Dermis blood vessel endothelial cell (primary cell): ENCODE measurements around the gene MYNN. TPM values are rescaled to one million over a fixed set of nuclear protein-coding genes. Genes with fewer than 3 reads are reported as not detected.
"Not testable (repeated sequence)": the region's sequence is repeated elsewhere in the genome, so short reads cannot be mapped to it uniquely, and the experiment has no call there.

Experiments used
- DNase-seq: peaks from one replicate; pipeline ENCODE4 v3.0.0; 2010
- total RNA-seq: library from RNA; depleted of rRNA; stranded (reverse); fragments of >200 nt; gene quantifications from 2 replicates; pipeline ENCODE4 v1.2.3, GENCODE V29; 2014

Gene MYNN
- 20.1 and 26.9 TPM in 2 replicates for total RNA-seq

DNA sequence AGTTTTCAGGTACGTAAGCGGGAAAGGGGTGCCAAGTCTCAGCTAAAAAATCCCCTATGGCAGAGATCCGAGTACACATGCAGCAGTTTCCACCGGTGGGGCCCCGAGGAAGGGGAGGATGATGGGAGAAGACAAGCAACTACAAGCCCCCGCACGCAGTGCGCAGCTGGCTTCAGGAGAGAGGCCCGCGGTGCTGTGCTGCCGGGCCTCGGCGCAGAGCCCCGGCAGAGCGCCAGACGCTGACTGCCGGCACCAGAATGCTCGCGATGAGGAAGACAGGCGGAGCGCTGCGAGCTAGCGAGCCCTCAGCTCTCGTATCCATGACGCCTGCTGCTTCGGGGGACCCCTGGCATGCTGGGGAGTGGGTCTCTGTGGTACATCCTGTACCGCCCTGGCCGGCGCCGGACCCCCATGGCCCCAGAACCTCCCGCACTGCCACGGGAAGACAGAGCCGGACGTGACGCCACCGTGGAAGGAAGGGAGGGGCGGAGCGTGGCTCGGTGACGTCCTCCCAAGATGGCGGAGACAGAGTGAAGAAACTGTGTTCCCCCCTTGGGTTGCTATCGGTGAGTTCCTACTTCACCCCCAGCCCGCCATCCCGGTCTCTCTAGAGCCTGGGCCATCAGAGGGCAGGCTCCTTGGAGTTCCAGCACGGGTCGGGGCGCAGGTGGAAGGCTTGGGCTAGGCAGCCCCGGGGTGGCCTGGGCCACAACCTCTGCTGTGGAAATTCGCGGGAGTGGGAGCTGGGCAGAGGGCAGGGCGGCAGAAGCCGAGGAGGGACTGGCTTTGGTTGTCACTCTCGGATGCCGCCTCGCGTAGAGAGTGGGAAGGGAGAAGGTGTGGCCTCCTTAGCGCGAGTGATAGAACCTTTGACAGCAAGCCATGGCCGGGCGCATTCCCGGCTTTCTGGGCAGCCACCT, at the start of gene MYNN:
Gene MYNN, plus strand, starts transcription at position 500 of the 920 bp plus-strand sequence. CDS start 900 bp downstream, outside the sequence.
- DNase-seq: peak; percentile 96

DNA sequence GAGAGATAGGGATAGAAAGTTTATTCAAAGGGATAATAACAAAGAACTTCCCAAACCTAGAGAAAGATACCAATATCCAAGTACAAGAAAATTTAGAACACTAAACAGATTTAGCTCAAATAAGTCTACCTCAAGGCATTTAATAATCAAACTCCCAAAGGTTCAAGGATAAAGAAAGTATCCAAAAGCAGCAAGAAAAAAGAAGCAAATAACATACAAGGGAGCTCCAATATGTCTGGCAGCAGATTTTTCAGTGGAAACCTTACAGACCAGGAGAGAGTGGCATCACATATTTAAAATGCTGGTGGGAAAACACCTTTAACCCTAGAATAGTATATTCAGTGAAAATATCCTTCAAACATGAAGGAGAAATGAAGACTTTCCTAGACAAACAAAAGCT, 41.3 kb upstream of the MYNN start:
- not testable (repeated sequence) for DNase-seq

GRCh38 chr3:169739067-169739466, 34.1 kb upstream of the MYNN start:
- no peak for DNase-seq

DNA sequence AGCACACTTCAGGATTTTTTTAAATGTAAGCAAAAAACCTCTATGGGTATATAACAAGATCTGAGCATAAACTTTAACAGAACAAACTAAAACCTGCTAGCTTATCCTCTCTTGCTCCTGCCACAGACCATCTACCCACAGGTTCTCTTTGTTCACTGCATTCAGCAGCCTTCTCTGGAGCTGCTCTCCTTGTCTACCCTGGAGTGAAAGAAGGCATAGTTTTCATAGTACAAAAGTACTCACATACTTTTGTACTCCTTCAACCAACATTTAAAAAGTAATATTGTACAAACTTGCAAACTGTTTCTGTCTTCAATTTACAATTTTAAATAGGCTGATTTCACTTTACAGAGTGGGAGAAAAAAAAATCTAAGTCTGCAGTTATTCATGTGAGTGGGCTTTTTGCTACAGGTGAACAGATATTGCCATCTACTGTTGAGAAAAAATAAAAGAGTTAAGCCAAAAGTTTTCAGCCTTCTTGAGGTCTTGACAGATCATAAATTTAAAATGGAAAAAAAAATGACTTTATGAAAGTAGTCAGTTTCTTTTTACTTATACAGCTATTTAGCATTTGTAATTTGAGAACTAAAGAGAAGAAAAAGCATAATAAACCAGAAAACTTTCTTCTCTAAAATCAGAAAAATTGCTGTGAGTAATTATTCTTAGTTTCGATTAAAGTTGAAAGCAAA, 28.7 kb upstream of the MYNN start:
- DNase-seq: peak; percentile 61

DNA sequence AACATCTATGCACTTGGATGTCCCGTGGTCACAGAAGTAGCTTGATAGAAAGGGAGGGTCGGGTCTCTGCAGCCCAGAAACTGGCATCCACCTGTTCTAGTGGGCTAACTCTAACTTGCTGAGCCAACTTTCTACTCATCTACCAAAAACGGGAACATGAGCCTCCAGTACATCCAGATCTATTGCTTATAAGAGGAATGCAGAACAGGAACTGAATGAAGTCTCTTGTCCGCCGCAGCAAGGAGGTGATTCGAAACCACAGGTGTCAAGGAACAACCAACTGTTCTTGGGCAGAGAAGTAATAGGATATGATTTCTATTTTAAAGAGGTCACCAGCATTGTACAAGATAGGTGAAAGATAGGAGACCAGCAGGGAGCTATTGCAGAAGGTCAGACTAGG, 26.3 kb upstream of the MYNN start:
- no peak for DNase-seq

DNA sequence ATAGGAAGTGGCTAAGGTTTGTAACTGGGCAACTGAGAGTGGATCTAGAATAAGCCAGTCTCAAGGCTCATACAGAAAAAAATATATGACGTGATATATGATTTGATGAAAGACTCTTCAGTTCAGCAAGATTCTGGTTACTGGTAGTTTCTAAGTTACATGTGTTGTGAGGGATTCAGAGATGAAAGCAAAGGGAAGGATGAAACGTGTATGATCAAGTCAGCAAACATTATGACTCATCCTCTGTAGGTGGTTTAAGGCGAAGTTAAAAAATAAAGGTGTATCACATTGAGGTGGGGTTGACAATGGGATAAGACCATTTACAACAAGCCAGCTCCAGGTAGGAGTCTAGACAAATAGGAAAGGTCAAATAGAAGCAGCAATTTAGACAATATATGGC, 24.5 kb upstream of the MYNN start:
- DNase-seq: no peak

GRCh38 chr3:169750665-169751064, 22.5 kb upstream of the MYNN start:
- DNase-seq: no peak

GRCh38 chr3:169751875-169752274, 21.3 kb upstream of the MYNN start:
- DNase-seq: no peak

GRCh38 chr3:169754711-169755110, 18.5 kb upstream of the MYNN start:
- DNase-seq: no peak

GRCh38 chr3:169755488-169755887, 17.7 kb upstream of the MYNN start:
- DNase-seq: no peak

DNA sequence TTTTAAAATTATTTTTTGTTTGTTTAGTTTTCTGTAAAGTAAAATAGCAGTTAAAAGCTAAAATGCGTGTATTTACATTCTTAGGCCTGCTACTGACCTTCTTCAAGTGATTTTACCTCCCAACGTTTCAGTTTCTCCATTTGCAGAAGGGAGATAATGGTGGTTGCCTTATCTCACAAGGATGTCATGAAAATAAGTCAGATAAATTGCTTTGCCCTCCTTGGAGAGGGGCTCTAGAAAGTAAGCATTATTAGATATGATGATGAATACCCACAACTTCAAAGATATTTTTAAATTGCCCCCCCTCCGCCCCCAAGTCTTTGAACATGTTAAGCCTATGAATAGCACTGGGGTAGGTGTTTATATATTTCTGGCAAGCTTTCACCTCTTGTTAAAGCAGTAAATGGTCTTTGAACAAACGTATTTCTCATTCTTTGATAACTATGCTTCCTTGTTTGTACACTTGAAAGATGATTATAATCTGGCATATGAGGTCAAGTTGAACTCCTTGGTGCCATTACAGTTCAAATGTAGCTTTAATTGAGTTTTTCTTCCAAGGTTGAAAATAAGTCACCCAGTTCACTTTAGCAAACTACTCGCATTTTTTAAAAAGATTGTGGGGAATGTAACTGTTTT, 14.7 kb upstream of the MYNN start:
- no peak for DNase-seq

DNA sequence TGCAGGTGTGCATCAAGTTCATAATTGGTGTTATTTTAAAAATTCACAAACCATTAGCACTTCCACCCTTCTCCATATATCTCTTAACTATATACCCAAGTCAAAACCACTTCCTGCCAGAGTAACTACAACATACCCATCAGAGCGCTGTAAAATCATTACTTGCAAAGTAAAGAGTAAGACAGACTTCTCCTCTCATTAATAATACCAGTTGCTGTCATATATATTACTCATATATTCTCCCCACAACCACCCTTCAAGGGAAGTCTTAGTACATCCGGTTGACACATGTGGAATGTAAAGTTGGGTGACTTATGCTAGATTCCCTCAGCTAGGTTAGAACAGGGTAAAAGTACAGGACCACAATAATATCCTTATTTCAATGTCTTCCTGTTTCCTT, 13.9 kb upstream of the MYNN start:
- DNase-seq: peak; percentile 65

DNA sequence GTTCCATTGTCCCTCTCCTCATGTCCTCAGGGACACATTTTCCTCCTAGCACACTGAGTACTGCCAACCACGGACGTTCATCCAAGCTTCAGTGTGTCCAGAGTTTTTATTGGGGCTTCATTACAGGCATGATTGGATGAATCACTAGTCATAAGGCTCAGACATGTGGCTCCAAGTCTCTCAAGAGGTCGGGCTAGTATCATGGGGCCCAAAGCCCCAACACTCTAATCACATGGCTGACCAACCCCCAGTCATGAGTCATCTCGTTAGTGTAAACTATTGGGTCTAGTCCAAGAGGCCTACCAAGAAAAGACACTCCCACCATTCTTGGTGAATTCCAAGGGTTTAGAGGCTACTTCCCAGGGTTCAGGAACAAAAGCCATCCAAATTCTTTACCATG, 12.7 kb upstream of the MYNN start:
- peak; percentile 27 for DNase-seq

GRCh38 chr3:169764312-169764881, 8.8 kb upstream of the MYNN start:
- peak; percentile 68 for DNase-seq

GRCh38 chr3:169764882-169765612, 8.1 kb upstream of the MYNN start, which contains the start of gene TERC:
Gene TERC, minus strand, starts transcription at chr3:169765060.
- DNase-seq: peak; percentile 91

DNA sequence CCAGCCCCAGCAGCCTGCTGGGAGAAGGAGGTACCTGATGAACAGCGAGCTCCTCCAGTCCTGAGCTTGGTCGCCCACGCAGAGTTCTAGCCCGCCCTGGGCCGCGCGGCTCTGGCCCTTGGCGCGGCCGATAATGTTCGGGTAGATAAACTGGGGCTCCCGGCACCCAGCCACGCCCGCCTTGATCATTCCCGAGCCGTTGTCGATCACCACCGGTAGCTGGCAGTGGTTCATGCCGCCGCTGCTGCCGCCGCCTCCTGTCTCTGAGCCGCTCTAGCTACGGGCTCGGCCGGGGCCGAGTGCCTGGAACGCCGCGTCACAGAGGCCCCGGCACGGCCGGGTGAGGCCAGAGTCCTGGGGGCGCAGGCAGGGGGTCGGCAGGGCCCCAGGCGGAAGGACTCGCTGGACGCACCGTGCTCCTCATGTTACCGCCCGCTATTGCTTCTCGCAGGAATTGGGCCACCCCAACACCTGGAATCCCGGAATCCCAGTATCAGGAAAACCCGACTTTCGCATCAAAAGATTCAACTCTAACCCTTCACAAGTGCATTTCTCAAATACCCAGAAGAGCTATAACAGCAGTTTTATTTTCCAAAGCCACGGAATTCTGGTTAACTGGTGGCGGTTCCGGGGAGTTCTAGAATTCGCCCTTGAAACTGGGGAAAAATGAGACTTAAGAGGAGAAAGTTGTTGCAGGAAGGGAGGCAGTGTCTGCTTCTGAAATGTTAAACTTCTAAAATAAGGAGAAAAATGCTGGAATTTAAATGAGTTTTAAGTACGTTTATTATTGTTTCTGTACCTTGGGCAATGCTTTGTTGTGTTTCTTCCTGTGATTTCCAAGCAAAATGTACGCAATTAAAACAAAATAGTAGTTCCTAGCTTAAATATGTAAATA, 3.7 kb upstream of the MYNN start, which contains the start of gene ACTRT3:
Gene ACTRT3, minus strand, starts transcription at position 275 of the 895 bp plus-strand sequence. Its CDS starts 41 bp downstream, at position 234.
- peak; percentile 63 for DNase-seq

- DNase-seq: peak; percentile 86
Observed at GRCh38 chr3:169771497-169772304, 1.5 kb upstream of the MYNN start.

DNA sequence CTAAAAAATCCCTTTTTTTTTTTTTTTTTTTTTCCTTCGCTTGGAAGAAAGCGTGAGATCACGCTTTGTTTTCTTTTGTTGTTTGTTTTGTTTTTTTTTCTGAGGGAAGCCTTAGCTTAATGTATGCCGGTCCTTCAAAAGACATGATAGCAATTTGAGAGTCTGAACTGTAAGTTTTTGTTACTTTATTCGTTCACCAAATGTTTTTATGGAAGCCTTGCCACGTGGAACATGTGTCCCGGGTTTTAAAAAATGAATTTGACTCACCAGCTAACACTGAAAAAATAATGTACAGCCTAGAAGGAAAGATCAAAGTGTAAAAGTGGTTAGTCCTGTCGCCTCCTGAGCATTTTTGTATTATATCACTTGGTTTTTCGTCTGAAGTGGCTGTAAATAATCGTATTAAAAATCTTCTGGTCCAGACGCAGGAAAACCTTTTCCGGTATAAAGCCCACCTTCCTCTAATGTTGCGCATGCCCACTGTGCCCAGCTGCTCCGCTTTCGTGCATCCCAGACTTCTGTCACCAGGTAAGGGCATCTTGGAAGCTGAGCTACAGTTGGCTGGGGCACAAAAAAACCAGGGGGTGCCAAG, 795 bp upstream of the MYNN start:
- DNase-seq: peak; percentile 84

DNA sequence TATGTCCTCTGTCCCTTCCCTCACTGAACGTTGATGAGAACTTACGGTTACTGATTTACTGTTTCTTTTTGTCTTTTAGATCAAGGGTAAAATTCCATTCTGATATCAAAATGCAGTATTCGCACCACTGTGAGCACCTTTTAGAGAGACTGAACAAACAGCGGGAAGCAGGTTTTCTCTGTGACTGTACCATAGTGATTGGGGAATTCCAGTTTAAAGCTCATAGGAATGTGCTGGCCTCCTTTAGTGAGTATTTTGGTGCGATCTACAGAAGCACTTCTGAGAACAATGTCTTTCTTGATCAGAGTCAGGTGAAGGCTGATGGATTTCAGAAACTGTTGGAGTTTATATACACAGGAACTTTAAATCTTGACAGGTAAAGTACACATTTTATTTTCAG, 990 bp downstream of the MYNN start:
- DNase-seq: peak; percentile 12

DNA sequence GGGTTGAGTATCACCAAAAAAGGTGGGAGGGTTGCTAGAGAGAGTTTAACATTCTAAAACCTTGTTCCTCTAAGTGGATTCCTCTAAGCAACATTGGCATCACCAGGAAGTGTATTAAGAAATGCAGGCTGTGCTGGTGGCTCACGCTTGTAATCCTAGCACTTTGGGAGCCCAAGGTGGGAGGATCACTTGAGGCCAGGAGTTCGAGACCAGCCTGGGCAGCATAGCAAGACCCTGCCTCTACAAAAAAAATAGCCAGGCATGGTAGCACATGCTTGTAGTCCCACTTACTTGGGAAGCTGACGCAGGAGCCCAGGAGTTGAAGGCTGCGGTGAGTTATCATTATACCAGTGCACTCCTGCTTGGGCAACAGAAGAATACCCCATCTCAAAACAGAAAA, 4.6 kb downstream of the MYNN start:
- no peak for DNase-seq
